Activated gamma-delta T cell treated with Interleukin-2 at 50 U/mL for 16 hours (primary cell): ENCODE data around the gene UQCRQ.

Experiments used
- DNase-seq: peaks from one replicate; pipeline ENCODE4 v3.0.0-alpha.2; 2020

Gene UQCRQ

DNA sequence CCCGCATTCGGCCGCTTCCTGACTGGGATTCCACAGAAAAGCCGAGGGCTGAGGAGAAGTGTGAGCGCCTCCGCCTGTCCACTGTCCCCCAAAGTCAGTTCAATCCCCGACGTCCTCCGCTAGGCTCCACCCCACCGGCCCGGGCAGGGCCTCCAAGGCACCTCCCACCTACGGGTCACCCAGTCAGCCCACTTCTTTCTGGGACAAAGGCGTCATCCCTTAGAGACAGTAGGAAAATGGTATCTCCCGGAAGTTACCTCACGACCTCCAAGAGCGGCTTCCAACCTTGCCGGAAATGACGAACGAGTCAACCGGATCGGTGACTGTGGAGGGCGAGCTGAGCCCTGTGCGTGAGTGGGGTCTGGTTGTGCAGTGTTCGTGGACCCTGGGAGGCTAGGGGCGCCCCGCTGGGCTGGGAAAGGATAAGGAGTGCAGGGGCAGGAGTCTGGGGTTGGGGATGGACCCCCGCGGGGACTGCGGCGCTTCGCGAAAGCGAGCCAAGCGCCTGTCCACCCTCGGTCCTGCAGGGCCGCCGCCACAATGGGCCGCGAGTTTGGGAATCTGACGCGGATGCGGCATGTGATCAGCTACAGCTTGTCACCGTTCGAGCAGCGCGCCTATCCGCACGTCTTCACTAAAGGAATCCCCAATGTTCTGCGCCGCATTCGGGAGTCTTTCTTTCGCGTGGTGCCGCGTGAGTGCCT, at the start of gene UQCRQ, which contains the start of gene GDF9:
Gene UQCRQ (plus strand): TSS at position 301 of the 704 bp plus-strand sequence. CDS start 240 bp downstream, at position 541.
Gene GDF9 (minus strand): TSS at position 128 of the 704 bp plus-strand sequence. CDS start 1,936 bp downstream, outside the sequence.
- DNase-seq: peak; percentile 87

- DNase-seq: no peak
These were observed 49.4 kb upstream of the UQCRQ start for GRCh38 chr5:132817011-132817410.

DNA sequence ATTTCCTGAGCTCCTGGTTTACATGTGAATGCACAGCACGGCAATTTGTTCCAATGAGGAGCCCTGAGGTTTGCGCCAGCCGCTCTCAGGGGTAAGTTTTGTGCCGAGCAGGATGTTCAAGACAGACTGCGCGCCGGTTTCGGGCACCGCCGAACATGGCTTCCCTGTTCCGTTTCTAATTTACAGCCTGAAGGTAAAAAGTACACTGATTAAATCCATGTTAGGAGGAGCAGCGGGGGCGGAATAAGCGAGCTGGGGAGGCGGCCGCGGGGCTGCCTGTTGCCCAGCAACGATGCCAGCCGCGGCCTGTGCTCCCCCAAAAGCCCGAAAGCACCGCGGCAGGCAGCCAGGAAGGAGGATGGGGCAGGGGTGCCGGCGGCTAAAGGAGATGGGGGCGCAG, 47.0 kb upstream of the UQCRQ start:
- no peak for DNase-seq

DNA sequence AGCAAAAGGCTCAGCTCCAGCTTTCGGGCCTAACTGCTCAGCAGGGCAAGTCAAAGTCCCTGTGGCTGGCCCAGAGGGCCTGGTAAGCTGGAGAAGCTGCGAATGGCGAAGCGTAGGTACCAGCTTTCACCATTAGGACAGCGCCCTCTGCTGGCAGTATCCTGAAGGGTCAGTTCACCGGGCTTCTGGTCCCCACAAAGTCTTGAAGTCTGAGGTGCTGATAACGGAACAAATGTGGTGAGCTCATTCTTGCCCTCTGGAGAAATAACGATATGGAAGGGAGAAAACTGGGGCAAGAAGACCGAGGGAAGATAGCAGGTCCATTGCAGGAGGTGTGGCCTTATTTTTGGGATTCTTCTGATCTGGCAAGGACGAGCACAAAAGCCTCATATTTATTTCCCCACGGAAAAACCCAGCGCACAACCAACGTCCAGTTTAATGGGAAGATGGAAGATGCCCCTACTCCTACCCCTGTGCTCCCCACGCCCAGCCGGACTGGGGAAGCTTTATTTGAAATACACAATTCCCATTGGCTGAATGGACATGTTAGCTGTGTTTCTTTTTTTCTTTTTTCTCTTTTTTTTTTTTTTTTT, 46.2 kb upstream of the UQCRQ start:
- DNase-seq: peak; percentile 90

DNA sequence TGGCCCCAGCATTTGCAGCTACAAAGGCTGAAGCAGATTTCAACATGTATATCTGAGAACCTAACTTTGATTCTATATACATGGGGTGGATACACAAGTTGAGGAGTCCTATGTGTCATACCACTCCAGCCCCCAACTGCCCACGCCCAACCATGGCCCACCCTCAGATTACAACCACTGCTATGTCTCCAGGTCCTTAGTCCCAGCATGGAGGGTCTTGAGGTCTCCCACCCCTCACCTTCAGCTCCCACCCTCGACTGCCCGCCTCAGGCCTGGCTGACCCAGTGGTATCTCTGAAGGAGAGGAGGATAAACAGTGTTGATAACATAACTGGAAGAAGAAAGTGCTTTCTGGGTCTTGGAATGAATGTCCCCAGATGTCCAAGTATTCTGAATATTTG, 45.1 kb upstream of the UQCRQ start:
- DNase-seq: no peak

- no peak for DNase-seq
These were observed 44.7 kb upstream of the UQCRQ start for GRCh38 chr5:132821791-132822190.

- DNase-seq: no peak
These were observed 43.6 kb upstream of the UQCRQ start for GRCh38 chr5:132822650-132823480.

GRCh38 chr5:132823481-132824050, 42.9 kb upstream of the UQCRQ start:
- DNase-seq: no peak

GRCh38 chr5:132824426-132824825, 42.0 kb upstream of the UQCRQ start:
- no peak for DNase-seq

DNA sequence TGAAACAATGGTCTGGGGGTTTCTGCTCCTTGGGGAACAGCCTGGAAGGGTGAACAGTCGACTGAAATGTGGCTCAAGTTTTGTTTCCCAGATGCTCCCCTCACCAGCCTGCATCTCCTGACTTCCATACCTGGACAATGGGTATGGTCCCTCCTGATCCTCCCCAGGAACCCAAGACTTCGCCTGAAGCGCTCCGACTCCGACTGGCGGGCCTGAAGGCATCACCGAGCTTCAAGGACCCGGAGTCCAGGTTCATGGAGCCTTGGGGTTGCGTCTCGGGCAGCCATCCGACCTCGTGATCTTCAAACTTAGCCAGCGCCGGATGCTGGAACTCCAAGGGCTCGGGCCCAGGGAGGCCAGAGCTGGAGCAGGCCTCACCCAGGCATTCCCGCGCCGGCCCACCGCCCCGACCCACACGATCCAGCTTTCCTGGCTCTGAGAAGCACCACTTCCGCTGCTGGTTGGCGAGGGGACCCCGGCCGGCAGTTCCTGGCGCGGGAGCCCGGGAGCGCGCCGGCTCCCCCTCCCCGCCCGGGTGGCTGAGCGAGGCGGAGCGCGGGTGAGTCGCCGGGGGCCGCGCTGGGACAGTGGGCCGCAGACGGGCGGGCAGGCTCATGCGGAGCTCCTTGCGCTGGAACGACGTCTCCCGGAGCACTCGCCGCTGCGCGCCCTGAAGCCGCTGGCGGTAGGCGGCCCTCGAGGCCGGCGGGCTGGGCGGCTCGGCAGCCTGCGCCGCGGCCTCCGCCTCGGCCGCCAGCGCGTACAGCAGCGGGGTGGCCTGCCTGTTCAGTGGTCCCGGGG, 41.2 kb upstream of the UQCRQ start:
- no peak for DNase-seq

DNA sequence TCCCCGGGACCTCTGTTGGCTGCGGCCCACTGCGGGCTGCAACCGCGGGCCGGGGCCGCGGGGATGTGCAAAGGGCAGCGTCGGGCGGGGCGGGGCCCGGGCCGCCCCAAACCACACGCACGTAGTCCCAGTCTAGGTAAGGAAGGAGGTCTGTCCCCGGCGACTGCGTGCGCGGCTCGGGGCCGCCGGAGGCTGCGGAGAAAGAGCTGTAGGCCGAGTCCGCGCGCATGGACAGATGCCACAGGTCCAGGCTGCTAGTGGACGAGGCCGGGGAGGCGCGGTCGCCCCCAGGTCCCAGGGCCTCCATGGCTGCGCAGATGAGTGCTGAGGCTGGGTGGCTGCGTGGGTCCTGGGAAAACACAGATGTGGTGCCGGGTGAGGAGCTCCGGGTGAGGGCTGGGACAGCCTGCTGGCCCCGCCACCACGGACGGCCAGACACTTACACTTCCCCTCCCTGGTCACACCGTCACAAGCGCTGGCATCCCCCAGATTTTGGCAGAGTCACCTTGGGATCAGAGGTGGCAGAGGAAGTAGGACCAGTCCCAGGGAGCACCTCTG, 40.5 kb upstream of the UQCRQ start:
- DNase-seq: no peak

DNA sequence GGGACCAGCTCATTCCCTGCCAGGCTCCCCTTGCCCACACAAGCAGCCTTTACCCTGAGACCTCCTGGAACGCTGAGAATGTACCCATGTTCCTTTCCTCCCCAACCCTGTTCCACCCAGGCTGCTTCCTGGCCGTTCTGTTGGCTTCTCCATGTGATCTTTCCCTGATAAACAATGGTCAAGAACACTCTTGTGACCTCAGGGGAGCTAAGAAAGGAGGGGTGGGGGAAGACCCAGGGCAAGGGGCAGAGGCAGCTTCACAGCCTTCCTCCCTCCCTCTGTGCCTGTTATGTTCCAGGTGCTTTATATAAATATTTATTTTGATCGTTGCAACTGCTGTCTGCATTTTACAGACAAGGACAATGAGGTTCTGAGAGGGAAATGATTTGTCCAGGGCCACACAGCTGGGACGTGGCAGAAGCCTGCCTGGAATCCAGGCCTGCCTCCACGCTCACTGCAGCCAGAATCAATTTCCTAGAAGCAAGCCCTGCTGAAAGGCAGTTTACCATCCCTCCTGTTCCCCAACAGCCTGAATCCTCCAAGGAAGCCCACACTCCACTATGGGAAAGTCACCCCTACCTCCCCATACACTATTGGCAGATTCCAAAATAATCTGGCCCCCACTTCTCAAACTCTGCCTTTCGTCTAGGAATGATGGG, 39.9 kb upstream of the UQCRQ start:
- no peak for DNase-seq

DNA sequence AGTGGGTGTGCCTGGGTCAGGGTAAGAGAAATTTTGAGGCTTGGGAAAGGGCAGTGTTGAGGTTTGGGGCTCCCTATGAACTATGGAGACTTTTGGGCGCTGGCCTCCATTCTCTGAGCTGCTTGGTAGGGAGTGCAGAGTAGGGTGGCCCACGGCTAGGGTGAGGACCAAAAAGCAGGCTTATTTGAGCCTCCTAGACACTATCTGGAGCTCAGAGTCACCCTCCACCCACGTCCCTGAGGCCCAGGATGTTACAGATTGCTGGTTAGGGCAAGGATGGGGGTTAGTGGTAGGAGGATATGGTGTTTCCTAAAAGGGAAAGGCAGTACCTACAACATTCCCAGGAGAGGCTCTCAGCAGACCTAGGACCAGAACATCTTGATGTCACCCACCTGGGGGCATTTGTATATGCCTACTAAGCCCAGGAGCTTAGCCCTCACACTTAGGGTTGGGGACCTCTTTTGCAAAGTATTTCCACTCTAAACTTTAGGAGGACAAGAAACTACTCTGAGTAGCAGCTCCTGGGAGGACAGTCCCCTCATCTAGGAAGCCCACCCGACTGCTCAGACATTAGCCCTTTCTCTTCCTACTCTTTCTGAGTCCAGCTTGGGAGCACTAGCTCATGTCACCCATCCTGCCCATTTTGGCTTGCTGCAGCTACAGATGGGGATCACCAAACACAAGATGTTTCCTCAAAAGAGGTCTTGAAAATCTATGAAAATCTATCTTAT, 38.3 kb upstream of the UQCRQ start:
- DNase-seq: no peak

- no peak for DNase-seq
These were observed 37.5 kb upstream of the UQCRQ start for GRCh38 chr5:132828846-132829494.

GRCh38 chr5:132829742-132830435, 36.6 kb upstream of the UQCRQ start:
- DNase-seq: peak; percentile 64

- no peak for DNase-seq
These were observed 35.9 kb upstream of the UQCRQ start, which contains the start of gene SHROOM1 for GRCh38 chr5:132830436-132831094. Gene SHROOM1 (minus strand): TSS chr5:132830647. CDS start chr5:132826140, 4,507 bp downstream.

- no peak for DNase-seq
These were observed 35.2 kb upstream of the UQCRQ start for GRCh38 chr5:132831095-132831860.

GRCh38 chr5:132832612-132833011, 33.8 kb upstream of the UQCRQ start:
- no peak for DNase-seq
